ENCODE results near the gene CDPF1. TPM values are rescaled to one million over a fixed set of nuclear protein-coding genes. Genes with fewer than 3 reads are reported as not detected.
"Not testable (repeated sequence)": the region's sequence is repeated elsewhere in the genome, so short reads cannot be mapped to it uniquely, and the experiment has no call there.

Gene CDPF1
- total RNA-seq, 2 donors from 2014 or later, result 5.5 to 8.1 TPM

GRCh38 chr22:46286941-46287872 is 37.1 kb upstream of the CDPF1 start:
- DNase-seq, result no peak
- intact Hi-C loops (cut with DNase I, micrococcal nuclease), result no loop called here
- ATAC-seq, result no peak

- ATAC-seq, result no peak
- intact Hi-C loops (cut with DNase I, micrococcal nuclease), result no loop called here
- no peak for DNase-seq
Measured at GRCh38 chr22:46286006-46286405, 35.9 kb upstream of the CDPF1 start.

DNA sequence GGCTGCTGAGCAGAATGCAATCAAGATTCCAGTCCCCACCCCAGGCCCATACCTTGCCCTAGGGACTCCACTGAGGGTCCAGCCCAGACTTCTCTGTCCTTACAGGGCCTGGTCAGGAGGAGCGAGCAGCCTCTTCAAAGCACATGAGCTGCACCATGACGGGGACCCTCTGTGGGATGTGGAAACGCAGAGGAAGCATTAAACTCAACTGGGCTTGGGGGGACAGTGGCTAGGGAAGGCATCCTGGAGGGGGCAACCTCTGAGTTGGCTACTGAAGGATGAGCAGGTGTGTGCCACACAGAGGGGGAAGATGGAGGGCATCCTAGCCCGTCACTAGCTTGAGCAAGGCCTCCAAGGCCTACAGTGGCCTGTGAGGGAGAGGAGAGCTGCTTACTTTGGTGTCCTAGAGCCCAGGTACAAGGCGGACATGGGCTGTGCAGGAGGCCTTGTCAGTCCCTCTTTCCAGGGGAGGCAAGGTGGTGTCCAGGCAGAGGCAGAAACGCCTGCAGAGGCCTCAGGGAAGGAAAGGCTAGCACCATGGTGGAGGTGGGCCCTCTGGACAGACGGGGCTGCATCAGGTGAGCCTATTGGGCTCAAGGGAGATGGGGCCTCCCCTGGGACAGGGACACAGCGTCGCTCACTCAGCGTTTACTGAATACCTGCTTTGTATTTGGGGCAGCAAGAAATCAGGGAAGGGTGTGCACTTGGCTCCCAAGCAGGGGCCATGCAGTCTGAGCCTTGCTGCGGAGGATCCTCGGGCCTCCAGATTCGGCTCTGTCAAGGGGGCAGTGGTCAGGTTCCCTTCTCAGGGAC is 32.0 kb upstream of the CDPF1 start:
- ATAC-seq (no peak), DNase-seq (no peak)
- intact Hi-C loops (cut with DNase I, micrococcal nuclease), result no loop called here

- ATAC-seq, result no peak
- no peak for DNase-seq
Measured at GRCh38 chr22:46280999-46281623, 31.0 kb upstream of the CDPF1 start.

DNA sequence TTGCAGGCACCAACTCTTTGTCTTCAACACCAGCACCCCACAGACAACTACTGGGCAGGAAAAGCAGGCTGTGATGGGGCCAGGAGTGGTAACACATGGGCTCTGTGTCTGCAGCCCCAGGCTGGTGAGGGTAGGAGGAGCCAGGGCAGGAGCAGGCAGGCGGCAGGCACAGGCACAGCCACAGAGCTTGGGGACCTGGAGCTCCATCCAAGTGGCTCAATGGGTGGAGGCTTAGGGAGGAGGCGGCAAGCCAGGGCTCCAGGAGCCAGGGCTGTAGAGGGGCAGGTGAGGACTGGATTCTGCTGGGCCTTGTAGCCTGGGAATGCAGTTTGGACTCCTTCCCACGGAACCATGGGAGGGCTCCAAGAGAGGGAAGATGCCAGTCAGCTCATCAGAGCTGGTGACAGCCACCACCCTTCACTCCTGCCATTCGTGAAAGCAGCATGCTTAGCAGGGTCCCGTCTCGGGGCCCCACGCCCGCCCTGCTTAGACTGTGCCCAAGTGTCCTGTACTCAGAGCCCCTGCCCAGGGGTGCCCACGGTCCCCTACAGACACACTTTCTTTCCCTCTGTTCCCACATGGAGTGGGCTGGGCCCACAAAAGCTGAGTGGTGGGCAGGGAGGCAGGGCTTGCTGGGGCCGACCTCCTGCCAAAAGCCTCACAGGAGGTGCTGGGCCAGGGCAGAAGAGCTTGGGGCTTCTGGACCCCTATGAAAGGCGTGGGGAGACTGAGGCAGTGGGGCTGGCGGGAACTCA is 30.1 kb upstream of the CDPF1 start:
- ATAC-seq (no peak), DNase-seq (no peak)
- intact Hi-C loops (cut with DNase I, micrococcal nuclease), result no loop called here

More at GRCh38 chr22:46280999-46281623, 31.0 kb upstream of the CDPF1 start:
- intact Hi-C loops (cut with DNase I, micrococcal nuclease), result no loop called here

DNA sequence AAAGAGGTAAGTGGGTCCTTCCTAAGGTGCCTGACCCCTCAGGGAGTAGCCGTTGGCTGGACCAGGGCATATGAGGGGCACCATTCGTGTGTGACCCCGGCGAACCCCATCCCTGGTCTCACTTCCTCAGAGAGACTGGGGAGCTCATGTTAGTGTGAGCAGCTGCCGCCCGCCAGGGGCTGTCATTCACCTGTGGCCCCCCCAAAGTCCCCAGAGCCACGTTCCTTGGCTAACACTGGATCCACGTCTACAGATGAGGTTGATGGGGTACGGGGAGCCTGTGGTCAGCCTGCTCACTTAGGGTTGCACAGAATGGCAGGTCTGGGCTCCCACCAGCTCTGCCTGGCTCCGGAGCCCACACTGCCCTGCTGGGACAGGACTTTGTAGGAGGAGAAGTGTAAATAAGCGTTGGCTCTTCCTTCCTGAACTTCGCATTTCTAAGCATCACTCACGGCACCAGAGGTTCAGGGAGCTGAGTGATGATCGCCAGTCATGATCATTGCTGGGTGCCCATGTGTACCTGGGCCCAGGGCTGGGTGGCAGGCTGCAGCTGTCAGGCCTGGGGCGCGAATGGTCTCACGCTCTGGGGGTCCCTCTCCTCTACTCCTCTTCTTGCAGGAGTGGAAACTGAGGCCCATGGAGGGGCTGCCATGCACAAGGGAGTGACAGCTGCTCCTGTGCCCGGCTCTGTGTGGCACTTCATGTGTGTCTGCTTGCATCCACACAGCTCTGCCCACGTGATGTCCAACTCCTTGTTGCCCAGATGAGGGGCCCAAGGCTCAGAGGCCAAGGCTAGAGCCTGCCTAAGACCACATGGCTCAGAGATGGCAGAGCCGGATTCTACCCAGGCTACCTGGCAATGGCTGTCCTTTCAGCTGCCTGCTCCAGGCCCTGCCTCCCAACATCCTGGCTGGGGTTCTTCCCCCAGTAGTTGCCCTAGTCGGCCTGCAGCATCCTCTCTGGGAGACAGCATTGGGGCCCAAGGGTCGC is 28.9 kb upstream of the CDPF1 start:
- intact Hi-C loops (cut with DNase I, micrococcal nuclease), result no loop called here
- ATAC-seq, result no peak
- DNase-seq, result no peak

DNA sequence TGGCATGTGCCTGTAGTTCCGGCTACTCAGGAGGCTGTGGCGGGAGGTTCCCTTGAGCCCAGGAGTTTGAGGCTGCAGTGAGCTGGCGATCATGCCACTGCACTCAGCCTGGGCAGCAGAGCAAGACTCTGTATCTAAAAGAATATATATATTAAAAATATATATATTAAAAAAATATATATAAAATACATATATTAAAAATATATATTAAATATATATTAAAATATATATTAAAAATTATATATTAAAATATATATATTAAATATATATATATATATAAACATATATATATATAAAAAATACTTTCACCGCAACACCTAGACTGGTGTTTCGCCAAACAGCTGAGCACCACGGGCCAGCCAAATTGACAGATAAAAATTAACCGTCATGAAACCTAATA is 26.5 kb upstream of the CDPF1 start:
- ATAC-seq (no peak), DNase-seq (no peak)
- intact Hi-C loops (cut with DNase I, micrococcal nuclease), result no loop called here

- no peak for DNase-seq
- intact Hi-C loops (cut with DNase I, micrococcal nuclease), result no loop called here
- peak; percentile 56 for ATAC-seq
Measured at GRCh38 chr22:46275455-46276122, 25.5 kb upstream of the CDPF1 start.

DNA sequence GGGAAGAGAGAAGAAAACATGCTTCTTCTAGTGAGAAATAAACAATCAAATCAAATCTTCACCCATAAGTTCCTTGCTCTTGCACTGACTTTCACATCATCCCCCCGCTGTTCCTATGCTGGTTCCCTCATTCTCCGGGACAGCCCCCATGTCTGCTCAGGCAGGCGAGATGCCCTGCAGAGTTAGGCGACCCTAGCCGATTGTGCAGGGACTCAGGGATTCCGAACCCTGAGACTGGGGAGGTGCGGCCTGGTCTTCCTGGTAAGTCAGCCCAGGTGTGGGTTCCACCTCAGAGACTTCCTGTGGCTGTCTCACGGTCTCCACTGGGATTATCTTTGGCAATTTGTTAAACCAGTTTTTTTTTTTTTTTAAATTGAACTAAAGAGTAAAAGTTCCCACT is 24.3 kb upstream of the CDPF1 start:
- no peak for ATAC-seq
- intact Hi-C loops (cut with DNase I, micrococcal nuclease), result no loop called here

DNA sequence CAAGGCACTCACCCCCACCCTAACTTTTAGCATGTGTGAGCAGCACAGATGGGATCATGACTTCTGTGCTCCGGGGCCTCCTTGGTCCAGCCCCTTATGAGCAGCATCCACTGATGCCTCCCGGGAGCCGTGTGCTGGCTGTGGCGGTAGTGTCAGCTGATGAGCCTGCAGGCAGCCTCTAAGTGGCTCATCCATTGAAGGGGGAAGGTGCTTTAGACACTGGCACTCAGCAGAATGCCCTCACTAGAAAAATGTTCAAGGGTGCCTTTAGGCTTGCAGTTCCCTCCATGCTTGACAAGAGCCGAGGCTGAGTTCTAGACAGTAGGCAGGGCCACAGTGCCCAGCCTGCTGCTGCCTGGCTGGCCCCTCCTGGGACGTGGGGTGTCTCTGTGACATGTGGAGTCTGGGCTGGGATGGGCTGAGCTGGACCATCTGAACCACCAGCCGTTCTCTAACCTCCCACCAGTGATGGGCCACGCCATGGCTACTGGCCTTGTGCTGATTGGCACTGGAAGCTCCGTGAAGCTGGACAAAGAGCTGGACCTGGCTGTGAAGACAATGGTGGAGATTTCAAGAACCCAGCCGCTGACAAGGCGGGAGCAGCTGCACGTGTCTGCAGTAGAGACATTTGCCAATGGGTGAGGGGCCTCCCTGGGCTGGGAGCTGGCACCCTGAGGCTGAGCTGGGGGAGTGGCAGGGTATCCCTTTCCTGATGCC is 23.5 kb upstream of the CDPF1 start:
- intact Hi-C loops (cut with DNase I, micrococcal nuclease), result no loop called here
- DNase-seq, result no peak
- no peak for ATAC-seq

More for the DNA sequence above, 24.3 kb upstream of the CDPF1 start:
- DNase-seq, result no peak

GRCh38 chr22:46272762-46273431 is 22.8 kb upstream of the CDPF1 start:
- intact Hi-C loops (cut with DNase I, micrococcal nuclease), result no loop called here
- ATAC-seq (no peak), DNase-seq (no peak)

DNA sequence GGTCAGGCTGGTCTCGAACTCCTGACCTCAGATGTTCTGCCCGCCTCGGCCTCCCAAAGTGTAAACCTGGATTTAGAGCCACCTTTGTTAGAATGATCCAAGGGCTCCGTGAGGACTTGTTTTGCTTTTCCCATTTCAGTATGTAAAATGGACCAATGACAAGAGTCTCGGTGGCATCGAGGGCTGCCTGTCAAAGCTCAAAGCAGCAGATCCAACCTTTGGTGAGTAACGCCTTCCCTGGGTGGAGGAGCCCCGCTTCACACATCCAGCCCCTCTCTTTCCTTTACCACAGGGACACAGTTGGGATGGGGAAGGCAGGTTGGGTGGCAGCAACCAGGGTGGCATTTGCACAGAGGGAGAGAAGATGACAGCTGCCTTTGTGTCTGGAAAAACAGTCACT is 22.1 kb upstream of the CDPF1 start:
- DNase-seq, result no peak
- no peak for ATAC-seq
- intact Hi-C loops (cut with DNase I, micrococcal nuclease), result no loop called here

- DNase-seq (no peak), ATAC-seq (no peak)
- intact Hi-C loops (cut with DNase I, micrococcal nuclease), result no loop called here
Measured at GRCh38 chr22:46269564-46269963, 19.5 kb upstream of the CDPF1 start.

- peak; percentile 86 for ATAC-seq
- intact Hi-C loops (cut with DNase I, micrococcal nuclease), result no loop called here
- peak; percentile 92 to 93 for DNase-seq
Measured at GRCh38 chr22:46267431-46268279, 17.6 kb upstream of the CDPF1 start, which contains the start of gene TTC38. TSS of gene TTC38 (plus strand) at chr22:46268008. CDS start at chr22:46268040, 32 bp downstream.

- ATAC-seq; DNase-seq; intact Hi-C loops (cut with DNase I, micrococcal nuclease): not testable (repeated sequence)
Measured at GRCh38 chr22:46265627-46266026, 15.5 kb upstream of the CDPF1 start.
